Uterus (tissue), 2 donors: ENCODE measurements around the gene USP10.

ENCODE experiments used
- CTCF ChIP-seq, 4 experiments: fragments of 200-600 bp in 2 of 4; fragments of 450-650 bp in 2 of 4; sonication (generic) in 2 of 4; IDR thresholded peaks; one replicate each; pipeline ENCODE4 v1.5.1; 2016 to 2019; ENCODE audit warnings: antibody characterized with exemption in 4 of 4, mild to moderate bottlenecking in 2 of 4, moderate library complexity in 1 of 4
- POLR2A ChIP-seq, 2 donors: fragments of 450-650 bp; IDR thresholded peaks; one replicate each; pipeline ENCODE4 v1.6.1; 2016; ENCODE audit warnings: antibody characterized with exemption in 2 of 2, mild to moderate bottlenecking in 1 of 2, moderate library complexity in 1 of 2

DNA sequence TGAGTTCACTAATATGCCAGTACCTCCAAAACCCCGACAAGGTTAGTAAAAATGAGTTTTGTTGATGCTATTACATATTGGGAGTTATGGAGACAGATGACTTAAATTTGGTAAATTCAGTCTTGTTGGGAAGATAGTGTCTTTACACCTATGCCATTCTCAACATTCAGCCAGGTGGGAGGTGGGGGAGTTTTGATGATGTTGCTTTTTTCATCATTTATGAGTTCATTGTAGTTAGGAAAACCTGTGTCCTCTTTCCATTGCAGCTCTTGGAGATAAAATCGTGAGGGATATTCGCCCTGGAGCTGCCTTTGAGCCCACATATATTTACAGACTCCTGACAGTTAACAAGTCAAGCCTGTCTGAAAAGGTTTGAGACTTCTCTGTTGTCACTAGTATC is 60.1 kb downstream of the USP10 start:
- TF ChIP-seq CTCF (IDR thresholded peaks at IDR 0.05) (no peak), POLR2A (IDR thresholded peaks at IDR 0.05) (no peak)
